Neural cell (in vitro differentiated cells): ENCODE results near the gene PARP8. TPM values are rescaled to one million over a fixed set of nuclear protein-coding genes. Genes with fewer than 3 reads are reported as not detected.

Source experiments
- H2AFZ ChIP-seq: fragments of 200-600, 300-800 bp; sonication (generic), shearing (Covaris generic); 2 replicates; pipeline ENCODE4 v1.6.0; 2014; ENCODE audit warnings: low read depth, mild to moderate bottlenecking, antibody characterized with exemption, low read length, moderate library complexity
- H3F3A ChIP-seq: fragments of 200-600 bp; shearing (Covaris generic); 2 replicates; pipeline ENCODE4 v1.6.1; 2016; ENCODE audit warnings: mild to moderate bottlenecking, moderate library complexity, mixed read lengths, antibody characterized with exemption, low read length; ENCODE audit not compliant: insufficient read depth, poor library complexity, severe bottlenecking
- H3K27ac ChIP-seq: fragments of 200-600, 300-800 bp; sonication (generic), shearing (Covaris generic); 2 replicates; pipeline ENCODE4 v1.5.1; 2014; ENCODE audit warnings: mild to moderate bottlenecking, low read length, moderate library complexity
- H3K27me3 ChIP-seq: fragments of 300-800, 200-600 bp; sonication (generic), shearing (Covaris generic); 2 replicates; pipeline ENCODE4 v1.6.0; 2014; ENCODE audit warnings: mild to moderate bottlenecking, low read depth, low read length, moderate library complexity; ENCODE audit not compliant: insufficient read depth
- H3K36me3 ChIP-seq: fragments of 300-800, 200-600 bp; sonication (generic), shearing (Covaris generic); 2 replicates; pipeline ENCODE4 v1.5.1; 2014; ENCODE audit warnings: mild to moderate bottlenecking, antibody characterized with exemption, low read length, moderate library complexity; ENCODE audit not compliant: insufficient read depth
- H3K4me2 ChIP-seq: fragments of 300-800, 200-600 bp; sonication (generic), shearing (Covaris generic); 2 replicates; pipeline ENCODE4 v1.6.0; 2014; ENCODE audit warnings: mild to moderate bottlenecking, low read length
- H3K4me3 ChIP-seq: fragments of 300-800, 200-600 bp; sonication (generic), shearing (Covaris generic); 2 replicates; pipeline ENCODE4 v1.5.1; 2014; ENCODE audit warnings: mild to moderate bottlenecking, low read length, moderate library complexity
- H3K79me2 ChIP-seq: fragments of 200-600 bp; shearing (Covaris generic); replicated peaks from 2 replicates; pipeline ENCODE4 v1.6.0; 2014; ENCODE audit warnings: mild to moderate bottlenecking, low read length, moderate library complexity; ENCODE audit not compliant: insufficient read depth
- H3K9ac ChIP-seq: fragments of 300-800, 200-600 bp; sonication (generic), shearing (Covaris generic); 2 replicates; pipeline ENCODE4 v1.6.1; 2016; ENCODE audit warnings: mild to moderate bottlenecking, low read length, mixed read lengths
- H3K9me2 ChIP-seq: fragments of 200-600 bp; shearing (Covaris generic); 2 replicates; pipeline ENCODE4 v1.6.1; 2016; ENCODE audit warnings: mild to moderate bottlenecking, low read length, mixed read lengths; ENCODE audit not compliant: insufficient read depth
- H3K9me3 ChIP-seq: fragments of 200-600, 300-800 bp; sonication (generic), shearing (Covaris generic); 2 replicates; pipeline ENCODE4 v1.6.1; 2016; ENCODE audit warnings: mild to moderate bottlenecking, mixed run types, low read length, moderate library complexity, mixed read lengths
- H4K20me1 ChIP-seq: fragments of 200-600 bp; shearing (Covaris generic); 2 replicates; pipeline ENCODE4 v1.6.1; 2016; ENCODE audit warnings: mild to moderate bottlenecking, mixed run types; ENCODE audit not compliant: insufficient read depth
- EP300 ChIP-seq: fragments of 450-650 bp; conservative IDR thresholded peaks from 2 replicates; pipeline ENCODE4 v1.6.1; 2014; ENCODE audit warnings: antibody characterized with exemption, mild to moderate bottlenecking, moderate library complexity; ENCODE audit not compliant: poor library complexity, severe bottlenecking
- EZH2 ChIP-seq: fragments of 200-600, 300-800 bp; shearing (Covaris generic), sonication (generic); IDR thresholded peaks from 2 replicates; pipeline ENCODE4 v1.6.1; 2014; ENCODE audit warnings: antibody characterized with exemption, low read length, borderline replicate concordance, mild to moderate bottlenecking; ENCODE audit not compliant: insufficient read depth, poor library complexity, severe bottlenecking
- MXI1 ChIP-seq: fragments of 450-650 bp; conservative IDR thresholded peaks from 2 replicates; pipeline ENCODE4 v1.6.1; 2014; ENCODE audit warnings: antibody characterized with exemption, mild to moderate bottlenecking; ENCODE audit not compliant: poor library complexity, severe bottlenecking
- POLR2AphosphoS5 ChIP-seq: IDR thresholded peaks from 2 replicates; pipeline ENCODE4 v1.6.1; 2012
- RAD21 ChIP-seq: fragments of 450-650 bp; conservative IDR thresholded peaks from 2 replicates; pipeline ENCODE4 v1.6.1; 2014; ENCODE audit warnings: antibody characterized with exemption, mild to moderate bottlenecking, moderate library complexity
- SMC3 ChIP-seq: fragments of 450-650 bp; conservative IDR thresholded peaks from 2 replicates; pipeline ENCODE4 v1.6.1; 2014; ENCODE audit warnings: antibody characterized with exemption, mild to moderate bottlenecking, moderate library complexity; ENCODE audit not compliant: poor library complexity
- TAF1 ChIP-seq: IDR thresholded peaks from 2 replicates; pipeline ENCODE4 v1.6.1; 2012; ENCODE audit warnings: low read depth
- polyA plus RNA-seq: library from polyadenylated mRNA; depleted of rRNA; stranded (reverse); fragments of >200 nt; gene quantifications from 2 replicates; pipeline ENCODE4 v1.2.3, GENCODE V29; 2014
- TF ChIP-seq, protein P1 (sequence below): fragments of 450-650 bp; IDR thresholded peaks from 2 replicates; pipeline ENCODE4 v1.5.1; 2014; ENCODE audit warnings: antibody characterized with exemption, mild to moderate bottlenecking, moderate library complexity; ENCODE audit not compliant: poor library complexity, severe bottlenecking
- TF ChIP-seq, protein P2 (sequence below): IDR thresholded peaks from 2 replicates; pipeline ENCODE4 v1.6.1; 2012; ENCODE audit warnings: borderline replicate concordance

PARP8 gene
- polyA plus RNA-seq, 1 donor from 2014 or later: 29.9 TPM

DNA sequence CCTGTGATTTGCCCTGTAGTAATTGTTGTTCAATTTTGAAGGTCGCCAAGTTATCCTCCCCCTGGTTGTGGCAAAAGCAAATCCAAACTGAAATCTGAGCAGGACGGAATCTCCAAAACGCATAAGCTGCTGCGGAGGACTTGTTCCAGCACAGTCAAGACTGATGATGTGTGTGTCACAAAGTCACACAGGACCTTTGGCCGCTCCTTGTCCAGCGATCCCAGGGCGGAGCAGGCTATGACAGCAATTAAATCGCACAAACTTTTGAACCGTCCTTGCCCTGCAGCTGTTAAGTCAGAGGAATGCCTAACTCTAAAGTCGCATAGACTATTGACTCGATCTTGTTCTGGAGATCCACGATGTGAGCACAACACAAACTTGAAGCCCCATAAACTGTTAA lies 128.4 kb downstream of the PARP8 start:
- Histone ChIP-seq H3F3A (no peaks in the 10 kb centered on the region), H3K9ac (no peak overlapping the region), H2AFZ (no peak overlapping the region), H3K9me2 (no peaks in the 10 kb centered on the region), H3K4me2 (no peak overlapping the region), H3K79me2 (no peaks in the 10 kb centered on the region), H3K36me3 (peaks cover 6% of the 10 kb centered on the region), H3K4me3 (no peak overlapping the region), H3K9me3 (no peaks in the 10 kb centered on the region), H3K27me3 (no peaks in the 10 kb centered on the region), H3K27ac (no peak overlapping the region), H4K20me1 (no peaks in the 10 kb centered on the region)
- TF ChIP-seq, protein P1, sequence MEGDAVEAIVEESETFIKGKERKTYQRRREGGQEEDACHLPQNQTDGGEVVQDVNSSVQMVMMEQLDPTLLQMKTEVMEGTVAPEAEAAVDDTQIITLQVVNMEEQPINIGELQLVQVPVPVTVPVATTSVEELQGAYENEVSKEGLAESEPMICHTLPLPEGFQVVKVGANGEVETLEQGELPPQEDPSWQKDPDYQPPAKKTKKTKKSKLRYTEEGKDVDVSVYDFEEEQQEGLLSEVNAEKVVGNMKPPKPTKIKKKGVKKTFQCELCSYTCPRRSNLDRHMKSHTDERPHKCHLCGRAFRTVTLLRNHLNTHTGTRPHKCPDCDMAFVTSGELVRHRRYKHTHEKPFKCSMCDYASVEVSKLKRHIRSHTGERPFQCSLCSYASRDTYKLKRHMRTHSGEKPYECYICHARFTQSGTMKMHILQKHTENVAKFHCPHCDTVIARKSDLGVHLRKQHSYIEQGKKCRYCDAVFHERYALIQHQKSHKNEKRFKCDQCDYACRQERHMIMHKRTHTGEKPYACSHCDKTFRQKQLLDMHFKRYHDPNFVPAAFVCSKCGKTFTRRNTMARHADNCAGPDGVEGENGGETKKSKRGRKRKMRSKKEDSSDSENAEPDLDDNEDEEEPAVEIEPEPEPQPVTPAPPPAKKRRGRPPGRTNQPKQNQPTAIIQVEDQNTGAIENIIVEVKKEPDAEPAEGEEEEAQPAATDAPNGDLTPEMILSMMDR: no peak
- TF ChIP-seq TAF1 (no peak), EZH2 (no peak), SMC3 (no peak), EP300 (no peak), MXI1 (no peak), POLR2AphosphoS5 (no peak), RAD21 (no peak)
- TF ChIP-seq, protein P2, sequence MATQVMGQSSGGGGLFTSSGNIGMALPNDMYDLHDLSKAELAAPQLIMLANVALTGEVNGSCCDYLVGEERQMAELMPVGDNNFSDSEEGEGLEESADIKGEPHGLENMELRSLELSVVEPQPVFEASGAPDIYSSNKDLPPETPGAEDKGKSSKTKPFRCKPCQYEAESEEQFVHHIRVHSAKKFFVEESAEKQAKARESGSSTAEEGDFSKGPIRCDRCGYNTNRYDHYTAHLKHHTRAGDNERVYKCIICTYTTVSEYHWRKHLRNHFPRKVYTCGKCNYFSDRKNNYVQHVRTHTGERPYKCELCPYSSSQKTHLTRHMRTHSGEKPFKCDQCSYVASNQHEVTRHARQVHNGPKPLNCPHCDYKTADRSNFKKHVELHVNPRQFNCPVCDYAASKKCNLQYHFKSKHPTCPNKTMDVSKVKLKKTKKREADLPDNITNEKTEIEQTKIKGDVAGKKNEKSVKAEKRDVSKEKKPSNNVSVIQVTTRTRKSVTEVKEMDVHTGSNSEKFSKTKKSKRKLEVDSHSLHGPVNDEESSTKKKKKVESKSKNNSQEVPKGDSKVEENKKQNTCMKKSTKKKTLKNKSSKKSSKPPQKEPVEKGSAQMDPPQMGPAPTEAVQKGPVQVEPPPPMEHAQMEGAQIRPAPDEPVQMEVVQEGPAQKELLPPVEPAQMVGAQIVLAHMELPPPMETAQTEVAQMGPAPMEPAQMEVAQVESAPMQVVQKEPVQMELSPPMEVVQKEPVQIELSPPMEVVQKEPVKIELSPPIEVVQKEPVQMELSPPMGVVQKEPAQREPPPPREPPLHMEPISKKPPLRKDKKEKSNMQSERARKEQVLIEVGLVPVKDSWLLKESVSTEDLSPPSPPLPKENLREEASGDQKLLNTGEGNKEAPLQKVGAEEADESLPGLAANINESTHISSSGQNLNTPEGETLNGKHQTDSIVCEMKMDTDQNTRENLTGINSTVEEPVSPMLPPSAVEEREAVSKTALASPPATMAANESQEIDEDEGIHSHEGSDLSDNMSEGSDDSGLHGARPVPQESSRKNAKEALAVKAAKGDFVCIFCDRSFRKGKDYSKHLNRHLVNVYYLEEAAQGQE: no peak

DNA sequence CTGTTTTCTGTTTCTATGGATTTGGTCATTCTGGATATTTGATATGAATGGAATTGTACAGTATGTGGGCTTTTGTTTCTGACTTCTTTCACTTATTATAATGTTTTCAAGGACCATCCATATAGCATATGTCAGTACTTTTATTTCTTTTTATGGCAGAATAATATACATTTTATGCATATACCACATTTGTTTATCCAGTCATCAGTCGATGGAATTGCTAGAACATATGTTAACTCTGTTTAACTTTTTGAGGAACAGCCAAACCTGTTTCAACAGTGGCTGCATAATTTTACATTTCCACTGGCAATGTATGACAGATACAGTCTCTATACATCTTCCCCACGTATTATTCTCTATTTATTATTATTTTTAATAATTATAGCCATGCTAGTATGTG lies 131.6 kb downstream of the PARP8 start:
- Histone ChIP-seq H3K9ac (no peak overlapping the region), H4K20me1 (no peaks in the 10 kb centered on the region), H3K27me3 (no peaks in the 10 kb centered on the region), H3K9me2 (no peaks in the 10 kb centered on the region), H3K4me2 (no peak overlapping the region), H3K36me3 (peaks cover 6% of the 10 kb centered on the region), H2AFZ (no peak overlapping the region), H3K9me3 (no peaks in the 10 kb centered on the region), H3K4me3 (no peak overlapping the region), H3F3A (no peaks in the 10 kb centered on the region), H3K79me2 (no peaks in the 10 kb centered on the region), H3K27ac (no peak overlapping the region)
- TF ChIP-seq, protein P2: no peak
- TF ChIP-seq MXI1: no peak
- no peak for TF ChIP-seq RAD21
- TF ChIP-seq POLR2AphosphoS5: no peak
- no peak for TF ChIP-seq TAF1
- TF ChIP-seq SMC3: no peak
- no peak for TF ChIP-seq EP300
- TF ChIP-seq EZH2: no peak
- TF ChIP-seq, protein P1: no peak
